ENCODE measurements around the gene KANK2.
"Not testable (repeated sequence)": the region's sequence is repeated elsewhere in the genome, so short reads cannot be mapped to it uniquely, and the experiment has no call there.

DNA sequence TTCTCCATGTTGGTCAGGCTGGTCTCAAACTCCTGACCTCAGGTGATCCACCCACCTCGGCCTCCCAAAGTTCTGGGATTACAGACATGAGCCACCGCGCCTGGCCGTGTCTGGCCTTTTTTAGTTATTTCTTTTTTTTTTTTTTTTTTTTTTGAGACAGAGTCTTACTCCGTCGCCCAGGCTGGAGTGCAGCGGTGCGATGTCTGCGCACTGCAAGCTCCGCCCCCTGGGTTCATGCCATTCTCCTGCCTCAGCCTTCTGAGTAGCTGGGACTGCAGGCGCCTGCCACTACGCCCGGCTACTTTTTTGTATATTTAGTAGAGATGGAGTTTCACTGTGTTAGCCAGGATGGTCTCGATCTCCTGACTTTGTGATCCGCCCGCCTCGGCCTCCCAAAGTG is 75.4 kb downstream of the KANK2 start:
- TF ChIP-seq, protein P1, sequence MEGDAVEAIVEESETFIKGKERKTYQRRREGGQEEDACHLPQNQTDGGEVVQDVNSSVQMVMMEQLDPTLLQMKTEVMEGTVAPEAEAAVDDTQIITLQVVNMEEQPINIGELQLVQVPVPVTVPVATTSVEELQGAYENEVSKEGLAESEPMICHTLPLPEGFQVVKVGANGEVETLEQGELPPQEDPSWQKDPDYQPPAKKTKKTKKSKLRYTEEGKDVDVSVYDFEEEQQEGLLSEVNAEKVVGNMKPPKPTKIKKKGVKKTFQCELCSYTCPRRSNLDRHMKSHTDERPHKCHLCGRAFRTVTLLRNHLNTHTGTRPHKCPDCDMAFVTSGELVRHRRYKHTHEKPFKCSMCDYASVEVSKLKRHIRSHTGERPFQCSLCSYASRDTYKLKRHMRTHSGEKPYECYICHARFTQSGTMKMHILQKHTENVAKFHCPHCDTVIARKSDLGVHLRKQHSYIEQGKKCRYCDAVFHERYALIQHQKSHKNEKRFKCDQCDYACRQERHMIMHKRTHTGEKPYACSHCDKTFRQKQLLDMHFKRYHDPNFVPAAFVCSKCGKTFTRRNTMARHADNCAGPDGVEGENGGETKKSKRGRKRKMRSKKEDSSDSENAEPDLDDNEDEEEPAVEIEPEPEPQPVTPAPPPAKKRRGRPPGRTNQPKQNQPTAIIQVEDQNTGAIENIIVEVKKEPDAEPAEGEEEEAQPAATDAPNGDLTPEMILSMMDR (IDR thresholded peaks at IDR 0.05), result not testable (repeated sequence)
- TF ChIP-seq POLR2AphosphoS5 (IDR thresholded peaks at IDR 0.05), result not testable (repeated sequence)

Data from suprapubic skin (tissue), 3 donors.